Measurements from ENCODE around the gene MBP. TPM values are rescaled to one million over a fixed set of nuclear protein-coding genes. Genes with fewer than 3 reads are reported as not detected.

The MBP gene
- total RNA-seq, 1 donor from 2014 or later = 2.0 TPM

DNA sequence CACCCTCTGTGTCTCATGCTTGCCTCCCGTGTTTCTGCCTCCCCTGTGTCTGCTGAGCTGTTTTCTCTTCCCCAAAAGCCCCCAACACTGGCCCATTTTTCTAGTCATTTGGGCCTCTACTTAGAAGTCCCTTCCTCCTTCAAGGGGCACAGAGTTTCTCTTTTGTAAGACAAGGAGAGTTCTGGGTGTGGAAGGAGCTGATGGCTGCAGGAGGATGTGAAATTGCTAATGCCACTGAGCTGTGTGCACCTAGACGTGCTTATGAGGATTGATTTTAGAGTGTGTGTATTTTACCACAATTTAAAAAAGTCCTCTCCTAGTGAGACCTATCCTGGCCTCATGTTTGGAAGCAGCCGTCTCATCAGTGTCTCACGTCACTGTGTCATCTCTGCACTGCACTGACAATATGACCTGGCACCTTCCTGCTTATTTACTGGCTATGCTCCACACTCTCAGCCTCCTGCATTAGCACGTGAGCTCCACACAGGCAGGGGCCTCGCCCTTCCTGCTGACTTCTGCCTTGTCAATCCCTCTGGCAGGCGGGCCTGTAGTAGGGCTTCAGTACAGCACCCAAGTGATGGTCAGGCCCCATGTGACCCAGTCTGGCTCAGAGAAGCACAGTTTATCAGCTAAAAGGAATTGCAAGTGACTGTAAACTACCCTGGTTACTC lies 8.0 kb upstream of the MBP start:
- no peak for DNase-seq (ENCODE audit: low read depth, low spot score)
- Mint-ChIP-seq H3K27me3 (ENCODE audit: low read depth) (peaks cover 8% of the 10 kb centered on the region), H3K27ac (ENCODE audit: unreplicated experiment) (no peak overlapping the region), H3K4me3 (no peak overlapping the region), H3K9me3 (peaks cover 15% of the 10 kb centered on the region), H3K4me1 (no peaks in the 10 kb centered on the region), H3K36me3 (ENCODE audit: low read depth) (peaks cover 13% of the 10 kb centered on the region)
- TF ChIP-seq, protein P1, sequence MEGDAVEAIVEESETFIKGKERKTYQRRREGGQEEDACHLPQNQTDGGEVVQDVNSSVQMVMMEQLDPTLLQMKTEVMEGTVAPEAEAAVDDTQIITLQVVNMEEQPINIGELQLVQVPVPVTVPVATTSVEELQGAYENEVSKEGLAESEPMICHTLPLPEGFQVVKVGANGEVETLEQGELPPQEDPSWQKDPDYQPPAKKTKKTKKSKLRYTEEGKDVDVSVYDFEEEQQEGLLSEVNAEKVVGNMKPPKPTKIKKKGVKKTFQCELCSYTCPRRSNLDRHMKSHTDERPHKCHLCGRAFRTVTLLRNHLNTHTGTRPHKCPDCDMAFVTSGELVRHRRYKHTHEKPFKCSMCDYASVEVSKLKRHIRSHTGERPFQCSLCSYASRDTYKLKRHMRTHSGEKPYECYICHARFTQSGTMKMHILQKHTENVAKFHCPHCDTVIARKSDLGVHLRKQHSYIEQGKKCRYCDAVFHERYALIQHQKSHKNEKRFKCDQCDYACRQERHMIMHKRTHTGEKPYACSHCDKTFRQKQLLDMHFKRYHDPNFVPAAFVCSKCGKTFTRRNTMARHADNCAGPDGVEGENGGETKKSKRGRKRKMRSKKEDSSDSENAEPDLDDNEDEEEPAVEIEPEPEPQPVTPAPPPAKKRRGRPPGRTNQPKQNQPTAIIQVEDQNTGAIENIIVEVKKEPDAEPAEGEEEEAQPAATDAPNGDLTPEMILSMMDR (conservative IDR thresholded peaks at IDR 0.05) = no peak

GRCh38 chr18:77140030-77140429 lies 7.4 kb upstream of the MBP start:
- H3K4me3 Mint-ChIP-seq = no peak overlapping the region
- TF ChIP-seq, protein P1 (conservative IDR thresholded peaks at IDR 0.05) = no peak
- no peaks in the 10 kb centered on the region for H3K4me1 Mint-ChIP-seq
- peaks cover 12% of the 10 kb centered on the region for H3K36me3 Mint-ChIP-seq (ENCODE audit: low read depth)
- peaks cover 15% of the 10 kb centered on the region for H3K9me3 Mint-ChIP-seq
- peaks cover 13% of the 10 kb centered on the region for H3K27me3 Mint-ChIP-seq (ENCODE audit: low read depth)
- DNase-seq (ENCODE audit: low read depth, low spot score) = no peak
- no peak overlapping the region for H3K27ac Mint-ChIP-seq (ENCODE audit: unreplicated experiment)

- no peak for DNase-seq (ENCODE audit: low read depth, low spot score)
- peaks cover 15% of the 10 kb centered on the region for H3K27me3 Mint-ChIP-seq (ENCODE audit: low read depth)
- H3K27ac Mint-ChIP-seq (ENCODE audit: unreplicated experiment) = no peak overlapping the region
- H3K36me3 Mint-ChIP-seq (ENCODE audit: low read depth) = peaks cover 9% of the 10 kb centered on the region
- TF ChIP-seq, protein P1 (conservative IDR thresholded peaks at IDR 0.05) = no peak
- H3K9me3 Mint-ChIP-seq = peaks cover 15% of the 10 kb centered on the region
- no peak overlapping the region for H3K4me3 Mint-ChIP-seq
- peaks cover 2% of the 10 kb centered on the region for H3K4me1 Mint-ChIP-seq
These were observed 7.0 kb upstream of the MBP start for GRCh38 chr18:77139619-77140018.

DNA sequence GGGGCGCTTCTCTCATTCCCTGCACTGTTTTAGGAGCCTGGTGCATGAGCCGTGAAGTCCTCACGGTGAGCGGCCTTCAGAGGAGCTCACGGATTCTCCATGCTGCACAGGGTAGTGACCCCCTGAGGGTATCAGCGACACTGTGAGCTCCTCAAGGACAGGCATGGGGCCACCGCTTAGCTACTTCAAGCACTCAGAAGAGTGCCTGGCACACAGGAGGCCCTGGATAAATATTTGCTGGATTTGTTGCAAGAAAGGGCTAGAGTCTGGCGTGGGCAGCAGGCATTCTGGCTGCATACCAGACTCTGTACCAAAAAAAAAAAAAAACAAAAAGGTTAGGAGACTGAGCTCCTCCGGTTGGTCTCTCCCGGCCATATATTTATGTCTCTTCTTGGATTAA lies 5.7 kb upstream of the MBP start:
- DNase-seq (ENCODE audit: low read depth, low spot score) = no peak
- no peak overlapping the region for H3K4me3 Mint-ChIP-seq
- H3K4me1 Mint-ChIP-seq = peaks cover 8% of the 10 kb centered on the region
- H3K36me3 Mint-ChIP-seq (ENCODE audit: low read depth) = peaks cover 6% of the 10 kb centered on the region
- no peak overlapping the region for H3K27ac Mint-ChIP-seq (ENCODE audit: unreplicated experiment)
- peaks cover 29% of the 10 kb centered on the region for H3K27me3 Mint-ChIP-seq (ENCODE audit: low read depth)
- TF ChIP-seq, protein P1 (conservative IDR thresholded peaks at IDR 0.05) = no peak
- peaks cover 12% of the 10 kb centered on the region for H3K9me3 Mint-ChIP-seq

DNA sequence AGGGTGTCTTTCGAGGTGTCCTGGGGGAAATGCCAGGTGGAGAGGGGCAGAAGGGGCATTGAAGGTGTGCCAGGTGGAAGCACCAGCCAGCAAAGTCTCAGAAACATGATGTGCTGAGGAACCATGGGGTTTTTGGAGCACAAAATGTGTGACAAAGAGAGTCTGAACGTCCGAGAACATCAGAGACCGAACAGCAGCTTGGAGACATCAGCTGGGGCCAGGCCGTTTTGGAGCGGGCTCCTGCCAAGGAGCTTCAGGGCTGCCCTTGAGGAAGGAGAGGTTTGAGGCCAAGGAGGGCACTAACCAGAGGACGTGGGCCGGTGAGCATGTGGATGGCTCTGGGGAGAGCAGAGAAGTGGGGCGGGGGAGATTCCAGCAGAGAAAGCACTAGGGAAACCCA lies 5.3 kb upstream of the MBP start:
- H3K4me3 Mint-ChIP-seq = no peak overlapping the region
- peaks cover 11% of the 10 kb centered on the region for H3K9me3 Mint-ChIP-seq
- H3K27me3 Mint-ChIP-seq (ENCODE audit: low read depth) = peaks cover 33% of the 10 kb centered on the region
- TF ChIP-seq, protein P1 (conservative IDR thresholded peaks at IDR 0.05) = no peak
- peaks cover 8% of the 10 kb centered on the region for H3K4me1 Mint-ChIP-seq
- peaks cover 5% of the 10 kb centered on the region for H3K36me3 Mint-ChIP-seq (ENCODE audit: low read depth)
- no peak for DNase-seq (ENCODE audit: low read depth, low spot score)
- H3K27ac Mint-ChIP-seq (ENCODE audit: unreplicated experiment) = no peak overlapping the region
